ENCODE data around the gene GALNT8.
"Not testable (repeated sequence)": the region's sequence is repeated elsewhere in the genome, so short reads cannot be mapped to it uniquely, and the experiment has no call there.

Gene GALNT8

GRCh38 chr12:4703676-4704075 lies 16.5 kb upstream of the GALNT8 start:
- TF ChIP-seq, protein P1, sequence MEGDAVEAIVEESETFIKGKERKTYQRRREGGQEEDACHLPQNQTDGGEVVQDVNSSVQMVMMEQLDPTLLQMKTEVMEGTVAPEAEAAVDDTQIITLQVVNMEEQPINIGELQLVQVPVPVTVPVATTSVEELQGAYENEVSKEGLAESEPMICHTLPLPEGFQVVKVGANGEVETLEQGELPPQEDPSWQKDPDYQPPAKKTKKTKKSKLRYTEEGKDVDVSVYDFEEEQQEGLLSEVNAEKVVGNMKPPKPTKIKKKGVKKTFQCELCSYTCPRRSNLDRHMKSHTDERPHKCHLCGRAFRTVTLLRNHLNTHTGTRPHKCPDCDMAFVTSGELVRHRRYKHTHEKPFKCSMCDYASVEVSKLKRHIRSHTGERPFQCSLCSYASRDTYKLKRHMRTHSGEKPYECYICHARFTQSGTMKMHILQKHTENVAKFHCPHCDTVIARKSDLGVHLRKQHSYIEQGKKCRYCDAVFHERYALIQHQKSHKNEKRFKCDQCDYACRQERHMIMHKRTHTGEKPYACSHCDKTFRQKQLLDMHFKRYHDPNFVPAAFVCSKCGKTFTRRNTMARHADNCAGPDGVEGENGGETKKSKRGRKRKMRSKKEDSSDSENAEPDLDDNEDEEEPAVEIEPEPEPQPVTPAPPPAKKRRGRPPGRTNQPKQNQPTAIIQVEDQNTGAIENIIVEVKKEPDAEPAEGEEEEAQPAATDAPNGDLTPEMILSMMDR (IDR thresholded peaks at IDR 0.05; ENCODE audit: low read depth, low read length) = no peak
- no peak overlapping the region for H3K4me3 ChIP-seq (ENCODE audit: low read depth, low read length)

GRCh38 chr12:4705824-4706223 lies 14.4 kb upstream of the GALNT8 start:
- H3K4me3 ChIP-seq (ENCODE audit: low read depth, low read length) = no peak overlapping the region
- TF ChIP-seq, protein P1 (IDR thresholded peaks at IDR 0.05; ENCODE audit: low read depth, low read length) = no peak

GRCh38 chr12:4707306-4707705 lies 12.9 kb upstream of the GALNT8 start:
- H3K4me3 ChIP-seq (ENCODE audit: low read depth, low read length) = no peak overlapping the region
- TF ChIP-seq, protein P1 (IDR thresholded peaks at IDR 0.05; ENCODE audit: low read depth, low read length) = no peak

- TF ChIP-seq, protein P1 (IDR thresholded peaks at IDR 0.05; ENCODE audit: low read depth, low read length) = no peak
Measured at GRCh38 chr12:4710113-4710512, 10.1 kb upstream of the GALNT8 start.

GRCh38 chr12:4714879-4715278 lies 5.3 kb upstream of the GALNT8 start:
- H3K4me3 ChIP-seq (ENCODE audit: low read depth, low read length) = no peak overlapping the region
- TF ChIP-seq, protein P1 (IDR thresholded peaks at IDR 0.05; ENCODE audit: low read depth, low read length) = no peak

More at GRCh38 chr12:4710113-4710512, 10.1 kb upstream of the GALNT8 start:
- H3K4me3 ChIP-seq (ENCODE audit: low read depth, low read length) = no peak overlapping the region

DNA sequence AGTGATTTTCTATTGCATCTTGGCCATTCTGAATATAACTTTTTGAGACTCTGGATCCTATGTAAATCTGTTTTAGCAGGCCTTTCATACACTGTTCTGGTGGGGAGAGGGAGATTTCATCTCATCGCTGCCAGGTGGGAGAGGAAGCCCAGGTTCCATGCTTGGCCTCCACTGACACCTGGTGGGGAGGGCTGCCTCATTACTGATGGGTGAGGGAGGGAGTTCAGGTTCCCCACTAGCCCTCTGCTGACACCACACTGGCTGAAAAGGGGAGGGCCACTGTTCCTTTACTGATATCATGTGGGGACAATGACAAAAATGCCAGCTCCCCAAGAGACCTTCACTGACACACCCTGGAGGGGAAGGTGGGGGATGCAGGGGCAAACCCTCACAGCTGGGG lies 2.4 kb upstream of the GALNT8 start:
- TF ChIP-seq, protein P1 (IDR thresholded peaks at IDR 0.05; ENCODE audit: low read depth, low read length) = no peak

DNA sequence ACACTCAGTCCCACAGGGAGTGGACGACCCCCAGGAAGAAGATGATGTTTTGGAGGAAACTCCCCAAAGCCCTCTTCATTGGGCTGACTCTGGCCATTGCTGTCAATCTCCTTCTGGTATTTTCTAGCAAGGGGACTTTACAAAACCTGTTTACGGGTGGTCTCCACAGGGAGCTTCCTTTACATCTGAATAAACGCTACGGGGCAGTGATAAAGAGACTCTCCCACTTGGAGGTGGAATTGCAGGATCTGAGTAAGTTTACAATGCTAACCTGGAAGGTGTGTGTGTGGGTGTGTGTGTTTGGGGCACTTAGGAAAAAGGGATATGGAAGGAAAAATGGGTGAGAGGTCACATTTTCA lies 416 bp downstream of the GALNT8 start:
- TF ChIP-seq, protein P1 (IDR thresholded peaks at IDR 0.05; ENCODE audit: low read depth, low read length) = no peak
- H3K4me3 ChIP-seq (ENCODE audit: low read depth, low read length) = no peak overlapping the region

More for the DNA sequence above, 2.4 kb upstream of the GALNT8 start:
- no peak overlapping the region for H3K4me3 ChIP-seq (ENCODE audit: low read depth, low read length)

DNA sequence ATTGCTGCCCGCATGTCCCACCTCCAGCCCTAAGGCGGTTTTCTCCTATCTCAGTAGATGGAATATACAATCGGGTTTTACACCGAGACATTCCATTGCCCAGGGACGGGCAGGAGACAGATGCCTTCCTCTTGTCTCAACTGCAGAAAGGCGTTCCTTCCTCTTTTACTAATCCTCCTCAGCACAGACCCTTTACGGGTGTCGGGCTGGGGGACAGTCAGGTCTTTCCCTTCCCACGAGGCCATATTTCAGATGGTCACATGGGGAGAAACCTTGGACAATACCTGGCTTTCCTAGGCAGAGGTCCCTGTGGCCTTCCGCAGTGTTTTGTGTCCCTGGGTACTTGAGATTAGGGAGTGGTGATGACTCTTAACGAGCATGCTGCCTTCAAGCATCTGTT lies 1.4 kb downstream of the GALNT8 start:
- not testable (repeated sequence) for H3K4me3 ChIP-seq (ENCODE audit: low read depth, low read length)
